GM19099 (cell line): ENCODE measurements around the gene CDH20.

Experiments
- POLR2A ChIP-seq: IDR thresholded peaks from 3 replicates; pipeline ENCODE4 v1.6.1; 2011; ENCODE audit warnings: low read depth; ENCODE audit not compliant: insufficient read length; ENCODE audit errors: extremely low read depth

CDH20 gene

GRCh38 chr18:61554946-61555361 lies 221.7 kb downstream of the CDH20 start:
- no peak for TF ChIP-seq POLR2A

GRCh38 chr18:61556316-61556715 lies 223.1 kb downstream of the CDH20 start:
- no peak for TF ChIP-seq POLR2A

GRCh38 chr18:61556862-61557261 lies 223.6 kb downstream of the CDH20 start:
- TF ChIP-seq POLR2A: no peak

- TF ChIP-seq POLR2A: no peak
These were observed 236.1 kb downstream of the CDH20 start for GRCh38 chr18:61569176-61569892.

- TF ChIP-seq POLR2A: no peak
These were observed 236.8 kb downstream of the CDH20 start for GRCh38 chr18:61570070-61570469.

GRCh38 chr18:61572084-61572655 lies 238.9 kb downstream of the CDH20 start:
- no peak for TF ChIP-seq POLR2A

- no peak for TF ChIP-seq POLR2A
These were observed 239.6 kb downstream of the CDH20 start for GRCh38 chr18:61572871-61573270.

GRCh38 chr18:61574665-61575064 lies 241.4 kb downstream of the CDH20 start:
- no peak for TF ChIP-seq POLR2A

- no peak for TF ChIP-seq POLR2A
These were observed 242.2 kb downstream of the CDH20 start for GRCh38 chr18:61575419-61575818.

- no peak for TF ChIP-seq POLR2A
These were observed 245.6 kb downstream of the CDH20 start for GRCh38 chr18:61578846-61579245.

- TF ChIP-seq POLR2A: no peak
These were observed 246.4 kb downstream of the CDH20 start for GRCh38 chr18:61579581-61579980.

- TF ChIP-seq POLR2A: no peak
These were observed 246.8 kb downstream of the CDH20 start for GRCh38 chr18:61580046-61580445.

- TF ChIP-seq POLR2A: no peak
These were observed 248.5 kb downstream of the CDH20 start for GRCh38 chr18:61581578-61582201.

- TF ChIP-seq POLR2A: no peak
These were observed 249.0 kb downstream of the CDH20 start for GRCh38 chr18:61582202-61582710.

GRCh38 chr18:61583548-61583947 lies 250.3 kb downstream of the CDH20 start:
- TF ChIP-seq POLR2A: no peak

GRCh38 chr18:61587865-61588264 lies 254.6 kb downstream of the CDH20 start:
- no peak for TF ChIP-seq POLR2A

- TF ChIP-seq POLR2A: no peak
These were observed 256.0 kb downstream of the CDH20 start for GRCh38 chr18:61589053-61589723.
